ENCODE data around the gene RPAIN. TPM values are rescaled to one million over a fixed set of nuclear protein-coding genes. Genes with fewer than 3 reads are reported as not detected.

Gene RPAIN
- total RNA-seq, 3 donors from 2014 or later: 29.7 to 34.3 (median 32.1) TPM

GRCh38 chr17:5408186-5408585 lies 11.8 kb upstream of the RPAIN start:
- no peaks in the 10 kb centered on the region for H3K9me3 ChIP-seq
- peaks cover under 1% of the 10 kb centered on the region for H3K4me1 ChIP-seq (ENCODE audit: low read depth)
- DNase-seq (no peak), ATAC-seq (no peak)
- no peak overlapping the region for H3K4me3 ChIP-seq
- intact Hi-C loops (cut with DNase I, micrococcal nuclease): no loop called here
- H3K36me3 ChIP-seq (ENCODE audit: low read depth): peaks cover 8% of the 10 kb centered on the region
- TF ChIP-seq CTCF (IDR thresholded peaks at IDR 0.05): no peak

- intact Hi-C loops (cut with DNase I, micrococcal nuclease): no loop called here
- TF ChIP-seq CTCF (IDR thresholded peaks at IDR 0.05): no peak
- H3K9me3 ChIP-seq: no peaks in the 10 kb centered on the region
- DNase-seq: no peak
- peaks cover 8% of the 10 kb centered on the region for H3K36me3 ChIP-seq (ENCODE audit: low read depth)
- H3K4me1 ChIP-seq (ENCODE audit: low read depth): peaks cover 4% of the 10 kb centered on the region
- ATAC-seq: no peak
- no peak overlapping the region for H3K4me3 ChIP-seq
These were observed 9.2 kb upstream of the RPAIN start for GRCh38 chr17:5410594-5411272.

GRCh38 chr17:5413682-5414081 lies 6.3 kb upstream of the RPAIN start:
- DNase-seq: peak in 1 of 3 donors; percentile 10
- no peak for TF ChIP-seq CTCF (IDR thresholded peaks at IDR 0.05)
- Histone ChIP-seq H3K9me3 (no peaks in the 10 kb centered on the region), H3K36me3 (ENCODE audit: low read depth) (peaks cover 1% of the 10 kb centered on the region), H3K4me3 (no peak overlapping the region), H3K4me1 (ENCODE audit: low read depth) (peaks cover 24% of the 10 kb centered on the region)
- intact Hi-C loops (cut with DNase I, micrococcal nuclease): no loop called here
- peak; percentile 86 for ATAC-seq

GRCh38 chr17:5416901-5417300 lies 3.1 kb upstream of the RPAIN start:
- ATAC-seq: peak; percentile 48

GRCh38 chr17:5418858-5419355 lies 1.1 kb upstream of the RPAIN start:
- intact Hi-C loops (cut with DNase I, micrococcal nuclease): no loop called here
- ATAC-seq: peak; percentile 56
- Histone ChIP-seq H3K4me1 (ENCODE audit: low read depth) (peaks cover 30% of the 10 kb centered on the region), H3K36me3 (ENCODE audit: low read depth) (no peaks in the 10 kb centered on the region), H3K9me3 (no peaks in the 10 kb centered on the region), H3K4me3 (peak overlapping the region; percentile 45)
- peak in 1 of 3 donors; percentile 74 for DNase-seq
- TF ChIP-seq CTCF (IDR thresholded peaks at IDR 0.05): no peak

More at GRCh38 chr17:5416901-5417300, 3.1 kb upstream of the RPAIN start:
- TF ChIP-seq CTCF (IDR thresholded peaks at IDR 0.05): no peak
- Histone ChIP-seq H3K9me3 (no peaks in the 10 kb centered on the region), H3K4me3 (no peak overlapping the region), H3K36me3 (ENCODE audit: low read depth) (no peaks in the 10 kb centered on the region), H3K4me1 (ENCODE audit: low read depth) (peaks cover 34% of the 10 kb centered on the region)
- intact Hi-C loops (cut with DNase I, micrococcal nuclease): no loop called here
- peak in 1 of 3 donors; percentile 41 for DNase-seq

All from mucosa of descending colon (tissue), 3 donors.